HG03095 (cell line): Measurements from ENCODE around the gene COL4A2.

ENCODE experiments used
- ATAC-seq: cut with Tn5 transposase; IDR thresholded peaks from one replicate; pipeline ENCODE4 v1.9.1; 2021; ENCODE audit warnings: moderate library complexity; ENCODE audit not compliant: unreplicated experiment

COL4A2 gene

DNA sequence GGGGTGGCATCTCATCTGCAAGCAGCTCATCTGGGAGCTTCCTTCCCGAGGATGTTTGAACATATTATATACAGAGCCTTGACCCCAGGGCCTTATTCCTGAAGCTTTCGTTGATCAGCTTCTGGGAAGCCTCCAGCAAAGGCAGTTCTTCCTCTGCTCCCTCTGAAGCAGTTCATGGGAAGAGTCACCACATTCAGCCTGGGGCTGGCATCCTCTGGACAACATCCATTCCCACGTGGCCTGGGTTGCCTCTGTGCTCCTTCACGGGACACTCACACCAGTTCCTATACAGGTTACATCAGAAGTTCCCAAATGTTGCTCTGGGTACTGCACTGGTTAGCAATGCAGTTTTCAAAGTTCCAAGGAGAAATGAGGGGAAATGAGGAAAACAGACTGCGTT lies 29.6 kb downstream of the COL4A2 start:
- no peak for ATAC-seq

DNA sequence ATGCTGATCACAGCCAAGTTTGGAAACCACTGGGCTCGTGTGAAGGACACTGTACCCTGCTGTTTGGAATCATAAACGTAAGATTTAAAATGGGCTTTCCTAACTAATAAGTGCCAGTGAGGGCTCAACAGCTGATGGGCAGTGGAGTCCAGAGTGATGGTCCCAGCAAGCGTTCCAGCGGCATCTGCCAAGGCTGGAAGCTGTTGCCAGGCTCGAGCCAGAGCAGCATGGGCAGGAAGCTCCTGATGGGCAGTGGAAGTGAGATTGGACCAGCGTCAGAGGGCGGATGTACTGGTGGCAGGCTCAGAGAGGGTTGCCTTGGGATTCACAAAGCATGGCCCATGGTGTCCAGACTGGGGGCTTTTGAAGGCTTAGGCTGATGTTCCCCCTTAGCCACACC lies 30.2 kb downstream of the COL4A2 start:
- ATAC-seq: no peak

DNA sequence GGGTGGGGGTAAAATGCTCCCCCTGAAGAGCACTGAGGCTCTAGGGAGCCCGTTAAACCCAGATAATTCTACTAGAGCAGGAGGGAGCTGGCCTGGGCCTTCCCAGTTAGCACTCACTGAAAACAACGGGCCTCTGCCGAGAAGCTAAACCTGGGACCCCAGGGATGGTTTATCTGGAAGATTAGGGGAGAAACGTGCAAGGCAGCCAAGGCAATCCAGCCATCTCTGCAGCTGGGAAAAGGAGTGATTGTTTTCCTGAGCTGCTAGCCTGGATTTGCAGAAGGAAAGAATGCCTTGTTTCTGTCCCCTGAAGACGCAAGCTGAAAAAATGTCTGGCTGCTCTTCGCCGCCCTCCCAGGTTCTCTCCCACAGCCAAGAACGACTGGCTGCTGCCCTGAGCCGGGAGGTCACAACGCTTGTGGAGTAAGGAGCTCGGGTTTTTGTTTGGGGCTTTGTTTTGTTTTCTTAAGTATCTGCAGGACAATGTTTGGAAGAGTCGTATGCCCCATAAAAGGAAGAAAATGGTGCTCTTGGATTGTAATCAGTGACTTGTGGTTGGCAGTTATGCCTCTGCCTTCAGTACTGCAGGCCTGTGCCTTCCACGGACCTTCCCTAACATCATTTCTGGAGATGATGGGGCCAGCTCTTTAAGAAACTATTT lies 31.5 kb downstream of the COL4A2 start:
- ATAC-seq: no peak

DNA sequence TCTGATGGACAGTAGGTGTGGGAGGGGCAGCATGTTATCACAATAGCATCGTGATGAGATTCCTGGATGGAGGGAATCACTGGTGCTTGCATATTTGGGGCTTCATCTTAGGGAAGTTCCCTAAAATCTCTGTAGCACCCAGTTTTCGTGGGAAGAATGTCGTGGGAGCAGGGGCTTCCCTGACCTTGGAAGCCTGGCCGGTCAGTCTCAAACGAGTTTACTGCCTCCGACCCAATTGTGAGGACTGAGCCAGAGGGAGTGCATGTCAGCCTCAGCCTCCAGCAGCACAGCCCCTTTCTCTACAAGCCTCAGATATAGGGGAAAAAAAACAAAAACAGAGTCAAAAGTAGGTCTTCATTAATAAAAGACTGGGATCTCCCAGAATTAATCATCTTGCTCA lies 32.2 kb downstream of the COL4A2 start:
- no peak for ATAC-seq

DNA sequence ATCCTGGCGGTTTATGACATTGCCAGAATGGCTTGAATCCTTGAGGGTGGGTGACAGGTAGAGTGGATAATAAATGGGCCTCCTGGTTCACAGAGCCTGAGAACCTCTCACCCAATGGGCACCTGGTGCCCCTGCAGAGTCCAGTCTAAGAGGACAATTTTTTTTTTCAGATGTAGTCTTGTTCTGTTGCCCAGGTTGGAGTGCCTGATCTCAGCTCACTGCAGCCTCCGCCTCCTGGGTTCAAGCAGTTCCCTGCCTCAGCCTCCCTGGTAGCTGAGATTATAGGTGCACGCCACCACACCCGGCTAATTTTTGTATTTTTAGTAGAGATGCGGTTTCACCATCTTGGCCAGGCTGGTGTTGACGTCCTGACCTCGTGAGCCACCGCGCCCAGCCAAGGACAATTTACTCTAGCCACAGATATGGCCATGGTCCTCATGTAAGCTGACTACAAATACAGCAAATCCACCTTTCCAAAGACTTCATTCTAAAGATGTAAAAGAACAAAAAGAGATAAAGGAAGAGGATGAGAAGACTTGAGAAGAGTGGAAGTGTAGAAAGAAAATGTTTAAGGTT lies 33.0 kb downstream of the COL4A2 start:
- no peak for ATAC-seq

DNA sequence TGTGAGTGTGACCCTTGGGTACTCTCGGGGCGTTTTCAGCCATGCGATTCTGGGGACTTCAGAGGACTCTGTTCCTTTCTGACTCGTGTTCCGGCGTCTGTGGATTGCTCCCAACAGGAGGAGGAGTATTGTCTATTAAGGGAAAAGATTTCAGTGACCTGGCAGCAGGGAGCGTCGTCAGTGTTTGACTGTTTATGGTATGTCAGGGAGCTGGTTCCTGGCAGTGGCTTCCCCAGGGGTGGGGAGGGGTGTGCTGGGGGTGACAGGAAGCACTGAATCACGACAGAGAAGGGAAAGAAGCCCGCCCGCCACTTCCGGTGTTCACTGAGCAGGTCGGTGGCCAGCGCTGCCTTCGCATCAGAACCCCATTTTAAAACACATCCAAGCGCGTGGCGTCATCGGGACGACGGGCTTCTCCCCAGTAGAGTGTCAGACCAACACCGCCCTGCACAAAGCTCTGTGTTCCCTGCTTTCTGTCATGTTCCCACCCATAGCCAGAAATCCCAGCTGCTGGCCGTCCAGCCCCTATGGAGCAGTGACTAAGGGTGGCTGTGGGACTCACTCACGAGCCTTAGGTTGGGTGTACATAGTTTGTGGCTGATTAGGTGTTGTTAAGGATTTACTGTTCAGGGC lies 33.8 kb downstream of the COL4A2 start:
- ATAC-seq: no peak

DNA sequence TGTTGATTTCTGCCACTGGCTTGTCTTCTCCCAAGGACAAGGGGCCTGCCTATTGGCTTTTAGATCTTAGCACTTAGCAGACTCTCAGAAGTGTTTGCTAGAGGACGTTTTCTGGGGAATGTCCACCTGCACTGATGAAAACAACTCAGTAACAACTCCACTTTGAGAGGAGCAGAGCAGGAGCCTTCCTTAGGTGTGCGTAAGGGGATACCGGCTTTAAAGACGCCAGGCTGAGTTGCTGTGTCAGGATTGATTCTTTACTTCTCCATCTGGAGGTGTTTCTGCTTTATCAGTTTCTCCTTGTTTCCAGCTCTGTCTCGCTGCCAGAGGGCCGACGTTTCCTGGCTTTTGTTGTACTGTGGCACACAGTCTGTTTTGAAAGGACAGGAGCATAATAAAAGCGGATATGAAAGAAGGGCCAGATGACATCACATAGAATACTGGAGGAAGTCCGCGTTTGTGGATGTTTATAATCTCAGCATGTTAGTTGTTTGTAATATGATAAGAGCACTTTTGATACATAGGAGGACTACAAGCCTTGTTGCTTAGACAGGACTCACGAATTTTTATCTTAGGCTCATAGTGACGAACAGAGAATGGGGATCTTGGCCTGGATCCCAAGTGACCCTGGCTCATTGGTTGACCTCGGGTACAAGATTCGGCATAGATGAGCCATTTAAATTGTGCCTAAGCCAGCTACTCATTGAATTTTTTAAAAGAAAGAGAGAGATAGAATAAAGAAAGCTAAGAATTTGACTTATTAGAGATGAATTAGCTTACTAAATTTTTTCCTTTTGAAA lies 34.6 kb downstream of the COL4A2 start:
- no peak for ATAC-seq

DNA sequence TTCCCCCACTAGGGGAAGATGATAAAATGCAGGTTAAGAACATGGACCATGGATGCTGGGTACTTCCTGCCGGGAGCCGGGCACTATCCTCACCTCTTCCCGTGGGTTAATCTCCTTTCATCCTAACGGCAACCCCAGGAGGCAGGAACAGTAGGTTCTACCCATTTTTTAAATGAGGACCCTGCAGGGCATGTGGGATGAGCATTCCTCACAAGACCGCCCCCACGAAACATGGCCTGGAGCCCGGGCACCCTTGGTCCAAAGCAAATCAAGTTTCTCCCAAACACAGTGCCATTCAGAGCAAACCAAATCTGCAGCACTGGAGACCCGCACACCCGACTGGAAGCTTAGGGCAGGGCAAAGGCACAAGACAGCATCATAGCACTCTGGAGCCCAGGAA lies 35.4 kb downstream of the COL4A2 start:
- no peak for ATAC-seq

DNA sequence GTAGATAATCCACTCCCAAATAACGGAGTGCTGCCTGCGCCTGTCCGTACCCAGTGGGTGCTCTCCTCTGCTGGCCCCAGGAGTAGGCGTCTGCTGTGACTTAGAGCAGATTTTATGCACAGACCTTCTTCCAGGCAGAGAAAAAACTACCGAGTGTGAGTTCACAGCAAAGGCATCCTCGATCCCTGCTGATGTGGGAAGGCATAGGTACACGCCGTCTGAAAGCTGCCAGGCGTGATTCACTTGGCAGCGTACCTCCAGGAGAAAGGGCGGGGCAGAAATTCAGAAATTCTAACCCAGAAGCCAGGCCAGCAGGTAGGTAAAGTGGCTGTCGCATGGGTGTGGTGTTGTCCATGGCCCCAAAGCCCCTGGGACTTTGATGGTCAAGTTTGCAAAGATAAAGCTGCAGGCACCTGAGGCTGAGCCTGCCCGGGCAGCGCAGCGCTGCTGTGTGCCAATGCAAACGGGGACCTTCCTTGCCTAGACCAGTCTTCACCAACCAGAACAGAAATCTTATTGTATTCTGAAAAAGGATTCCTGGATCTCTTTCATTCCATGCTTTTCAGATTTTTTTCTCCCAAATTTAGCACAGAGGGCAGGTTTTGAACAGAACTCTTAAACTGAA lies 36.3 kb downstream of the COL4A2 start:
- no peak for ATAC-seq

DNA sequence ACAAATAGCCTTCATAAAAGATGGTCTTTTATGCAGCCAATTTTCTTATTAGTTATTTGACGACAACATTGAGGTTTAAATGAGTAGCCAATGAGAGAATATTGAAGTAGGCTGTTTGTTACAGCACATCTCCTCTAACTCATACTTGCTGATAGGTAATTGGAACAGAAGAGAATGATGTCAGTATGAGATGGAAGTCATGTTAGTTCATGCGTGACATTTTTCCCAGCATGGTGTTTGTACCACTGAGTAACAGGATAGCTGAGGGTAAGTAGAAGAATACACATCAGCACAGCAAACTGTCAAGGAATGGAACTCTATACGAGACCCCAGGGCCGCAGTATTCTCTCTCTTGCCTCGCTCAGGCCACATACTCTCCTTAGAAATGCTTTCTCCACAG lies 37.2 kb downstream of the COL4A2 start:
- no peak for ATAC-seq

DNA sequence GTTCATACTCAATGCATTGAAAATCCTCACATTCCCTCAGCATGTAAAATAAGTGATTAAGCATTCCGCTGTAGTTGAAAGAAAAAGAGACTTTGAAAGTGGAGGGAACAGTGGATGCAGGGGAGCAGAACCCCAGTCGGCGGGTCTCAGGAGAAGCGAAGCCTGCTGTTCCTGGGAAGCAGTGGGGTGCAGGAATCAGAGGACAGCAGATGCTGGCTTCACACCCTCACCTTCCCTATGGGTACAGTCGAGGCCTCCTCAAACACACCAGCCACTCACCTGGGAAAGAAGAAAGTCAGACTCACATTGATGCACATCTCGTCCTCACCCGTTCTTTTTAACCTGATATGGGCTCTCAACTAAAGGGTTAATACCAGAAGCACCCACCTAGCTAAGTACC lies 38.2 kb downstream of the COL4A2 start:
- ATAC-seq: no peak

DNA sequence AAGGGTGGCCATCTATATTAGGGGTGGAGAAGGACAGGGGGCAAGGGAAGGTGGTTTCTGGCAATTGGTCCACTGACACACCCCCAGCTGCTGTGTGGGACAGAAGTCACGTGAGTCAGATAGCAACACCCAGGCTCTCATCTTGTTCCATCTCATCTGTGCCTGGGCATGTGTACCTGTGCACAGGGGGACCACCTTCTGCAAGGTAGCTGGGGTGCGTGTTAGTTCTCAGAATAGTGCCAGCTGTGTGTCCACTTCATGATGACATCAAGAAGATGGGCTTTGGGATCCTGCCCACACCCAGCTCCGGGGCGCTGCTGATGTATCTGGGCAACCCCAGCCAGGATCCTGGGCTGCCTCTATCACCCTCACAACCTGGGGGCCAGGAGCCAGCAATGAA lies 38.6 kb downstream of the COL4A2 start:
- no peak for ATAC-seq

DNA sequence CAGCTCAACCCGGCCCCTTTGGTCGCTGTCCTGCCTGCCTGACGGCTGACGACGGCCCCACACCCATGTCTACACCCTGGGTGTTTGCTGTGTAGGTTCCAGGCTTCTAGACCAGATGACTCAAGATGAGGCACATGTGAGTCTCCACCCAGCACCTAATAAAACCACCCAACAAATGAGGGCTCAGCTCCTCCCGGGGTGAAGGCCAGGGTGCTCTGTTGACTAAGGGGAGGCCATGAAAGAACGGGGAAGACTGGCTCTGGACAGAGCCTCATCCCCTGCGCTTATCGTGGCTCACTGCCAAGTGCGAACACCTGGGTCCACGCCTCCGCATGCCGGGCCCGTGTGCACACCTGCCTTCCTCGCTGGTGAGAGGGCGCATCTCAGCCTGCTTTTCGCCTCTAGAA lies 39.6 kb downstream of the COL4A2 start:
- ATAC-seq: no peak

DNA sequence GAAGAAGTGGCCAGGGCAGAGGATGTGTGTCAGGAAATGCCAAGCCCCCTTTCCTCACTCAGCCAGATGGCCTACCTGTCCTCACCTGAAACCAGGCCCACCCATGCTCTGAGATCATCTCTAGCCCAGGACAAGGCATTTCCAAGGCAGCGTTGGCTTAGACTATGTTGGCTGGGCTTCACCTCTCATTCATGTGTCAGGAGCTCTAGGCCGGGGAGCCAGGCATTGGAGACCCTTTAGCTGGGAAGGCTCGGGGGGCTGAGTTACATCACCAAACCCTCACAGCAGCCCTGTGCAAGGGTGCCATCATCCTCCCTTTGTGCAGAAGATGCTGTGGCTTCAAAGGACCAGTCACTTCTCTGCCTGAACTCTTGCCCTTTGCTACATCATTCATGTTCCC lies 40.0 kb downstream of the COL4A2 start:
- no peak for ATAC-seq

DNA sequence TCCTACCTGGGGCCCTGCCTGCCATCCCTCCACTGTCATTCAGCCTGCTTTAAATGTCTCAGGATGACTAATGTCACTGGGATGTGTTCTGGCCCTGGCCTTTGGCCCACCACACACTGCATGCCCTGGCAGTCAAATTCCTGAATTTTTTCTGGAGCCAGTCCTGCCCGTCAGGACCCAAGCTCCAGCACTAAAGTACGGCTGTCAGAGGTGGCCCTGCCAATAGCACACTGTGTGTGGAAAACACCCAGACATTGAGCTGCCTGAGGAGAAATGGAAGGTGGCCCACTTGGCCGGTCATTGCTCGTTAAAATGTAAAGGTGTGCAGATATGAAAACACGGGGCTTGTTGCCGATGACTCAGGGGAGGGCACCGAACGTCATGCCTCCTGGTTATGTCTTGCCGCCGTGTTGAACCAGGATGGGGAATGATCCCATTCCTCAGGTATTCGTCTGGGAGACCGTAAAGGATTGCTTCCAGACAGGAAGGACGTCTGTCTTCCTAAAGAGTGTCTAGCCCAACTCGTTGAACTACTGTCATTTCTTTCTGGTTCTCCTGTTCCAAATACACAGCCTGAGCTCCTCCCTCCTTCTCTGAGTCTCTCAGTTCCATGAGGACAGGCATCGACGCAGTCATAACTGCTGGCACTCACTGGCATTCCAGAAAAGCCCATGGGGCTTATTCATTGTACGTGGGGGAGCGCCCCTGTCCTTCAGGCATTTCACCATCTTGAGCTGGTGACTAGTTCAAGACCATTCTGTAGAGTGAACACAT lies 40.6 kb downstream of the COL4A2 start:
- no peak for ATAC-seq

DNA sequence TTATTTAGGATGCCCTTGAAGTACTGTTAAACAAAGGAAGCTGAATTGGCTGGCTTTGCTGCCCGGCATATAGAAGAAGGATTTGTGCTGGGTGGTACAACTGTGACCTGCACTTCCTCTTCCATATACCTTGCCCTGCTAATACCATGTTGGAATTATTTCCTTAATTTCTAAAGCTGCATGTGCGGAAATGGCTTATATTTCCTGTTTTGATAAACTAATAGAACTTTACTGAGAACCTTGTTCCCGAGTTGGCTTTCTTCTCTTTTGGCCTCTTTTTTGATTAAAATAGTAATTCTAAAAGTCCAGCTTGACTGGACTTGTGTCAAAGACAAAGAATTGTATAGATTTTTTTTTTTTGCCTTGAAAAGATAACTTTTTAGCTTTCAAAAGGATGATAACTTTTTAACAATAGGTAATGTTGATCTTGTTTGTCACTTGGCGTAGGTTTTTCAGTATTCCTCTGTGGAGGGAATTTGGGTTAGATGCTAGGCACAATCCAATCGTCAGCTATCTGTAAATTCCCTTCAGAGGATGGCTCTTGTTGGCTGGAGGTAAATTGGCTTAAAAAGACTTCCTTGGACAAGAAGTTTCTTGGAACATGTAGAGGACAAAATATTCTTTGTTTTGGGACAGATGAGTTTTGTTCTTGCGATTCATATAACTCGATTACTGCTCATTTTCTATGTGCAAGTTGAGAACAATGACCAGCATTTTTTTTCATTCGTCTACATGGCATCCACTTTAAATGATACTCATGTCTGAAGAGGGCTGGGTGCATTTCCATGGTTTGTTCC lies 41.4 kb downstream of the COL4A2 start:
- ATAC-seq: no peak

DNA sequence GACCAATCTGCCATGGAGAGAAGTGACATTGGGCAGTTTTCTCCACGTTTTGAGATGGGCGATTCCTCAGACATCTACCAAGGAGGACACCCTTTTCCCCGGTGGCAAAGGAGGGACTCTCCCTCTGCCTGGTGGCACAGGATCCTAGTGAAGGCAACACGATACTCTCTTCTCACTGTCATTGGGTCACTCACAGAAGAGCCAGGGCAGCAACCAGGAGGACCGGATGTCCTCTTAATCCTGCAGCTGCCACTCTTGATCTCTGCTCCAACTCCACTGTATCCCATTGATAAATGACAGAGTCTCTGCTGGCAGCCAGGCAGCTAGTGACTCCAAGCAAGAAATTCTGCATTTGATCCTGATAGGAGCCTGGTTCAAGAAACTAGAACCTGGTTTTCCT lies 42.2 kb downstream of the COL4A2 start:
- no peak for ATAC-seq

DNA sequence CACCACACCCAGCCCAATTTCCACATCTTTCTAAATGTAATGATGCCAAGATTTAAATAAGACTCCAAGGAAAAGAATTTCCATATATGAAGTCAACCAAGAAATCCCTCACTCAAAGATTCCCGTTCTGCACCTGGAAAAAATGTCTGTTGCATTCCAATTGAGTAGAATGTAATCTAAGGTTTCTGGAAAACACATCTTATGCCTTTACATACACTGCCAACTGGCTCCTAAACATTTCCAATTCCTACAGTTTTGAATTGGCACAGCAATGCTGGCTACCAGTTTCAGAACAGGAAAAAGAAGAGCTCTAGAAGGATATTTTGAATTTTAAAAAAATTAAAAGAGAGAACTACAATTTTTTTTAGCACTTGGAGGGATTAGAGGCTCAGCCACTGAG lies 43.0 kb downstream of the COL4A2 start:
- ATAC-seq: no peak

DNA sequence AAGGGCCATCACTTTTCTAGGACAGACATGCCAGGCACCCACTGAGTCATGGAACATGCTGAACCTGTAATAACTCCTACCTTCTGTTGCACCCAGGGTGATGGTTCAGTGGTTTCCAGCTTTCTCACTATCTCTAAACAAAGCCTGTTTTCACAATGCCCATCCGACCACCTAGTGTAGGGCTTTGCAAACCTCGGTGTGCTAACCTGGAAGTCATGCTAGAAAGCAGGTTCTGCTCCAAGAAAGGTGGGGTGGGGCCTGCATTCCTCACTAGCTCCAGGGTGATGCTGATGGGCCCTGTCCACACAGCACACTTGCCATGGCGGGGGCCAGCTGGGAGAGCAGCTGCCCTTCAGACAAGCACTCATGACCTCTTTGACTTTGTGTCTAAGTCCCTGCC lies 43.4 kb downstream of the COL4A2 start:
- ATAC-seq: no peak
